ENCODE results near the gene ARL10. TPM values are rescaled to one million over a fixed set of nuclear protein-coding genes. Genes with fewer than 3 reads are reported as not detected.

Gene ARL10
- polyA plus RNA-seq, 1 donor (not counting 4 experiments of a cell fraction or from before 2014, with no cell fraction given), result 1.6 TPM

DNA sequence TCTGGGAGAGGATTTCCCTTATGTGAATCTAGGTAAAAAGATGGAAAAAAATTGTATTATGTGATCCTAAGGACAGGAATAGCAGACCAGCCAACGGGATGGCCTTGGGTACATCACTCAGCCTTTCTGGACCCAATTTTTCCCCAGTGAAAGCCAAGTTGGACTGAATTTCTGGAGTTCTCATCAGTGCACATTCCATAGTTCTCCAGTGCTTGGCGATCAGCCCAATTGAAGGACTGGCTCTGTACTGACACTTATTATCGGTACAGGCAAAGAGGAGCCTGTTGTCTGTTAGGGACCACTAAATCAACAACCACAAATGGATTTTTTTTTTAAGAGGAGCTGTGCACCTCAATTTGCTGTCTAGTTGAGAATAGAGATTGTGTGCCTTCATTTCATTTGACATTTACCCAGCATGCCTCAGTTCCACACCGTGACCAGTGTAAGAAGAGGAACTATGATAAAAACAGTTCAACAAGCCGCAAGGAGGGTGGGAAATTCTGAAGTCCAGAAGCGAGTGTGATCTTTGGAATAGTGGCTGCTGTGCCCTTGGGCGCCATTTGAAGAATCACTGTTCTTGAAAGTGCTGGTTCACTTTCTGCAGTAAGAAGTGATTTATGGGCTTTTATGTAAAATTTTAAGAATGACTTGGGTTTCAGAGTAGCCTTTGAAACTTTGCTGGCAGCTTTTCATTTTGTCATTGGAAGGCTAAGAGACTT, 8.0 kb downstream of the ARL10 start:
- DNase-seq (ENCODE audit: low read depth, low spot score) (no peak), FAIRE-seq (no peak)
- Histone ChIP-seq H3K79me2 (ENCODE audit: control insufficient read depth, insufficient read depth, low read length) (no peaks in the 10 kb centered on the region), H3K27me3 (ENCODE audit: control insufficient read depth, extremely low read depth, insufficient read depth, low read length) (no peaks in the 10 kb centered on the region), H3K9ac (ENCODE audit: control insufficient read depth, extremely low read depth, insufficient read depth, low read length) (no peak overlapping the region), H3K4me2 (ENCODE audit: control insufficient read depth, extremely low read depth, insufficient read depth, low read depth, low read length) (no peak overlapping the region), H3K36me3 (ENCODE audit: control insufficient read depth in 2 of 2, extremely low read depth in 1 of 2, insufficient read depth in 2 of 2, low read length in 2 of 2) (peaks cover 0 to 6% of the 10 kb centered on the region in 2 experiments), H4K20me1 (ENCODE audit: control insufficient read depth, extremely low read depth, insufficient read depth, low read length) (no peaks in the 10 kb centered on the region), H3K9me3 (ENCODE audit: control insufficient read depth, low read depth, low read length) (no peaks in the 10 kb centered on the region), H2AFZ (ENCODE audit: control insufficient read depth, low read length) (no peak overlapping the region), H3K4me1 (ENCODE audit: control insufficient read depth, extremely low read depth, insufficient read depth, low read length) (no peaks in the 10 kb centered on the region), H3K9me1 (ENCODE audit: control insufficient read depth, extremely low read depth, insufficient read depth, low read length) (no peaks in the 10 kb centered on the region), H3K27ac (ENCODE audit: control insufficient read depth, insufficient read depth, low read length) (no peak overlapping the region), H3K4me3 (ENCODE audit: control insufficient read depth in 2 of 3, extremely low read depth in 1 of 3, insufficient read depth in 2 of 3, low read depth in 1 of 3, low read length in 3 of 3) (no peak overlapping the region)
- dilution Hi-C loops (cut with MboI; ENCODE audit: extremely low pct_ligation_motif_present, low sequenced_read_pairs), result no loop called here
- TF ChIP-seq, protein P1, sequence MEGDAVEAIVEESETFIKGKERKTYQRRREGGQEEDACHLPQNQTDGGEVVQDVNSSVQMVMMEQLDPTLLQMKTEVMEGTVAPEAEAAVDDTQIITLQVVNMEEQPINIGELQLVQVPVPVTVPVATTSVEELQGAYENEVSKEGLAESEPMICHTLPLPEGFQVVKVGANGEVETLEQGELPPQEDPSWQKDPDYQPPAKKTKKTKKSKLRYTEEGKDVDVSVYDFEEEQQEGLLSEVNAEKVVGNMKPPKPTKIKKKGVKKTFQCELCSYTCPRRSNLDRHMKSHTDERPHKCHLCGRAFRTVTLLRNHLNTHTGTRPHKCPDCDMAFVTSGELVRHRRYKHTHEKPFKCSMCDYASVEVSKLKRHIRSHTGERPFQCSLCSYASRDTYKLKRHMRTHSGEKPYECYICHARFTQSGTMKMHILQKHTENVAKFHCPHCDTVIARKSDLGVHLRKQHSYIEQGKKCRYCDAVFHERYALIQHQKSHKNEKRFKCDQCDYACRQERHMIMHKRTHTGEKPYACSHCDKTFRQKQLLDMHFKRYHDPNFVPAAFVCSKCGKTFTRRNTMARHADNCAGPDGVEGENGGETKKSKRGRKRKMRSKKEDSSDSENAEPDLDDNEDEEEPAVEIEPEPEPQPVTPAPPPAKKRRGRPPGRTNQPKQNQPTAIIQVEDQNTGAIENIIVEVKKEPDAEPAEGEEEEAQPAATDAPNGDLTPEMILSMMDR (optimal IDR thresholded peaks at IDR 0.05 in 1 of 3, IDR thresholded peaks at IDR 0.05 in 1 of 3, conservative IDR thresholded peaks at IDR 0.05 in 1 of 3; ENCODE audit: extremely low read depth in 1 of 3, insufficient read depth in 2 of 3, low read length in 3 of 3), result no peak
- no peak for TF ChIP-seq EZH2 (IDR thresholded peaks at IDR 0.05; ENCODE audit: low read length)

DNA sequence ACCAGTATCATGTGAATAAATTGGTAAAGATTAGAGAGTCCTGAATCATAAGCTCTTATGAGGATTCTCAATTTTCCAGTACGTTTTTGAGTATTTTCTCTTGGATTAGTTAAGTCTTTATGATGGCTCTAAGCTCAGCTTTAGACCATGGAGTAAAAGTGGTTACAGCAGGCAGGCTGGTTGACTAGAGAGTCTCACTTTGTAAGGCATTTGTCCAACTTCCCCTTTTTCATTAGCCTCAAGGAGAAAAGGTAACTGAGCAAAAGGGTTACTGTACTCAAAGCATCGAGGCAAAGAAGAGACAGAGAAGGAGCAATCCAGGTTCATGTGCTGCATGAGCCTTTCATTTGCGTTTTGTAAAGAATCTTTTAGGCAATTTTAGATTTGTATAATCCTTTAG, 14.6 kb downstream of the ARL10 start:
- Histone ChIP-seq H3K4me3 (ENCODE audit: control insufficient read depth in 2 of 3, extremely low read depth in 1 of 3, insufficient read depth in 2 of 3, low read depth in 1 of 3, low read length in 3 of 3) (no peak overlapping the region), H3K9me3 (ENCODE audit: control insufficient read depth, low read depth, low read length) (no peaks in the 10 kb centered on the region), H4K20me1 (ENCODE audit: control insufficient read depth, extremely low read depth, insufficient read depth, low read length) (no peaks in the 10 kb centered on the region), H3K36me3 (ENCODE audit: control insufficient read depth in 2 of 2, extremely low read depth in 1 of 2, insufficient read depth in 2 of 2, low read length in 2 of 2) (peaks cover 30 to 35% of the 10 kb centered on the region in 2 experiments), H3K27me3 (ENCODE audit: control insufficient read depth, extremely low read depth, insufficient read depth, low read length) (no peaks in the 10 kb centered on the region), H3K27ac (ENCODE audit: control insufficient read depth, insufficient read depth, low read length) (no peak overlapping the region), H2AFZ (ENCODE audit: control insufficient read depth, low read length) (no peak overlapping the region), H3K79me2 (ENCODE audit: control insufficient read depth, insufficient read depth, low read length) (peaks cover under 1% of the 10 kb centered on the region), H3K4me2 (ENCODE audit: control insufficient read depth, extremely low read depth, insufficient read depth, low read depth, low read length) (no peak overlapping the region), H3K4me1 (ENCODE audit: control insufficient read depth, extremely low read depth, insufficient read depth, low read length) (no peaks in the 10 kb centered on the region), H3K9ac (ENCODE audit: control insufficient read depth, extremely low read depth, insufficient read depth, low read length) (no peak overlapping the region), H3K9me1 (ENCODE audit: control insufficient read depth, extremely low read depth, insufficient read depth, low read length) (no peaks in the 10 kb centered on the region)
- TF ChIP-seq EZH2 (IDR thresholded peaks at IDR 0.05; ENCODE audit: low read length), result no peak
- TF ChIP-seq, protein P1 (optimal IDR thresholded peaks at IDR 0.05 in 1 of 3, IDR thresholded peaks at IDR 0.05 in 1 of 3, conservative IDR thresholded peaks at IDR 0.05 in 1 of 3; ENCODE audit: extremely low read depth in 1 of 3, insufficient read depth in 2 of 3, low read length in 3 of 3), result no peak
- FAIRE-seq, result no peak
- no peak for DNase-seq (ENCODE audit: low read depth, low spot score)
- dilution Hi-C loops (cut with MboI; ENCODE audit: extremely low pct_ligation_motif_present, low sequenced_read_pairs), result no loop called here

Measured in keratinocyte (primary cell).